Measurements from ENCODE around the gene GUCD1. TPM values are rescaled to one million over a fixed set of nuclear protein-coding genes. Genes with fewer than 3 reads are reported as not detected.

Gene GUCD1
- total RNA-seq, 1 donor from 2014 or later: 71.6 TPM

DNA sequence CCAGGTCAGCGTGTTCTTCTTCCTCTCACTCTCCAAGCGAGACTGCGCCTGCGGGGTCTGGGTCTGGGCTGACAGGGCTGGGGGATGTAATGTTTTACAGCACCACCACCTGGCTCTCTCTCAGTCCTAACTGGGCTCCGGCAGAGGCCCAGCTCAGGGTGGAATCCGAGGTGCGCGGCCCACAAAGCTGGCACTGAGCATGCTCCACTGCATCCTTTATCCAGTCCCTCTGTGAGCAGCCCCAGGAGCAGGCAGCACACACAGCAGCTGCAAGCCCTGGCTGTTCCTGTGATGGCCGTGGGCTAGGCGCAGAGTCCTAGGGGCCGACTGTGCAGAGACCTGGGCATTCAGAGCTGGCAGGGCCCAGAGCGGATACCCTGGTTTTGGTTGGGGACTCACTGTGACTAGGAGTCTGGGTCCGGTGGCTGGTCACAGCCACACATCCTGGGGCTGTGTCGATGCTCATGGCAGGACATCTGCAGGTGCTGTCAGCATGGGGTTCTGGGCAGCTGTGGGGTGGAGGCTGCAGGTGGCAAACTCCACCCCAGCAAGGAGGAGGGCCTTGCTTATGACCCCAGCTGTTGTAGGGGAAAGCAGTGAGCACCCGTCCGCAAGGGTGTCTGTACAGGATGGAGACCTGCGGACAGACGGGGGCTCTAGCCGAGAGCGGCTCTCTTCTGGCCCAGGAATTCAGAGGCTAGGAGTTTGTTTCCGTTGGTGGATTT is 34.0 kb upstream of the GUCD1 start:
- no peak for DNase-seq (ENCODE audit: low read depth)
- FAIRE-seq: no peak
- no peak overlapping the region for H3K4me3 ChIP-seq (ENCODE audit: low read depth, low read length)
- TF ChIP-seq, protein P1, sequence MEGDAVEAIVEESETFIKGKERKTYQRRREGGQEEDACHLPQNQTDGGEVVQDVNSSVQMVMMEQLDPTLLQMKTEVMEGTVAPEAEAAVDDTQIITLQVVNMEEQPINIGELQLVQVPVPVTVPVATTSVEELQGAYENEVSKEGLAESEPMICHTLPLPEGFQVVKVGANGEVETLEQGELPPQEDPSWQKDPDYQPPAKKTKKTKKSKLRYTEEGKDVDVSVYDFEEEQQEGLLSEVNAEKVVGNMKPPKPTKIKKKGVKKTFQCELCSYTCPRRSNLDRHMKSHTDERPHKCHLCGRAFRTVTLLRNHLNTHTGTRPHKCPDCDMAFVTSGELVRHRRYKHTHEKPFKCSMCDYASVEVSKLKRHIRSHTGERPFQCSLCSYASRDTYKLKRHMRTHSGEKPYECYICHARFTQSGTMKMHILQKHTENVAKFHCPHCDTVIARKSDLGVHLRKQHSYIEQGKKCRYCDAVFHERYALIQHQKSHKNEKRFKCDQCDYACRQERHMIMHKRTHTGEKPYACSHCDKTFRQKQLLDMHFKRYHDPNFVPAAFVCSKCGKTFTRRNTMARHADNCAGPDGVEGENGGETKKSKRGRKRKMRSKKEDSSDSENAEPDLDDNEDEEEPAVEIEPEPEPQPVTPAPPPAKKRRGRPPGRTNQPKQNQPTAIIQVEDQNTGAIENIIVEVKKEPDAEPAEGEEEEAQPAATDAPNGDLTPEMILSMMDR (IDR thresholded peaks at IDR 0.05; ENCODE audit: insufficient read depth, low read length, severe bottlenecking): no peak
- H3K27me3 ChIP-seq (ENCODE audit: control insufficient read depth, insufficient read depth, low read length): no peaks in the 10 kb centered on the region
- H3K36me3 ChIP-seq (ENCODE audit: control insufficient read depth, insufficient read depth, low read length): peaks cover 4% of the 10 kb centered on the region

DNA sequence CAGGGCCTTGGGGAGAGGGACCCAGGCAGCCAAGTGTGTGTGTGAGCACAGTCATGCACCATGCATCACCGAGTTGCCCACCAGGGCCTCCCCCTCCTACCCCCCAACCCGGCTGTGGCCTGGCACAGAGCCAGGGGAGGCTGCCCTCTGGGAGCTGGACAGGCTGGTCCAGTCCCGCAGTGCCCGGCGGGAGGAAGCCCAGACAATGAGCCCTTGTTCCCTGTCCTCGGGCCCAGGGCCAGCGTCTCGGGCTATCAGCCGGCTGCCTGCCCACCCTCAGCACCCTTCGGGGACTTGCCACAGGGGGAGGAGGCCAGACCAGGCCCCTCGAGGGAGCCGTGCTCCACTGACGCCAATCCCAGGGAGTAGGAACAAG is 33.4 kb upstream of the GUCD1 start:
- TF ChIP-seq, protein P1 (IDR thresholded peaks at IDR 0.05; ENCODE audit: insufficient read depth, low read length, severe bottlenecking): no peak
- DNase-seq (ENCODE audit: low read depth) (no peak), FAIRE-seq (no peak)
- Histone ChIP-seq H3K27me3 (ENCODE audit: control insufficient read depth, insufficient read depth, low read length) (no peaks in the 10 kb centered on the region), H3K4me3 (ENCODE audit: low read depth, low read length) (no peak overlapping the region), H3K36me3 (ENCODE audit: control insufficient read depth, insufficient read depth, low read length) (peaks cover 4% of the 10 kb centered on the region)

DNA sequence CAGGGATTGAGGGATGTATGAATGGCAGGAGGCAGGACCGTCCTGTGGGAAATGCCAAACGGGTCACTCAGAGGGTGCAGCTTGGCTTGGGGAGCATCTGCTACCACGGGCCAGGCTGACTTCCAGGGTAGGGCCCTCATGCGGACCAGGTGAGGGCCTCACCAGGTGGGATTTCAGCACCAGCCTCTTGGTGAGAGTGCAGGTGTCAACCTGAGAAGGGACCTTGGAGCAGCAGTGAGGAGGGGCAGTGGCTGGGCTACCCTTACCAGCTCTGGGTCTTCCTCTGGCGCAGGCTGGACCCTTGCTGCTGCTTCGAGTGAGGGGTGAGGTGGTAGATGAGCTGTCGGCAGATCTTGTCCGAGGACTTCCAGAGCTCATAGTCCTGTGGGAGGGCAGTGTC is 33.0 kb upstream of the GUCD1 start:
- no peaks in the 10 kb centered on the region for H3K27me3 ChIP-seq (ENCODE audit: control insufficient read depth, insufficient read depth, low read length)
- peaks cover 4% of the 10 kb centered on the region for H3K36me3 ChIP-seq (ENCODE audit: control insufficient read depth, insufficient read depth, low read length)
- TF ChIP-seq, protein P1 (IDR thresholded peaks at IDR 0.05; ENCODE audit: insufficient read depth, low read length, severe bottlenecking): no peak
- DNase-seq (ENCODE audit: low read depth): no peak
- H3K4me3 ChIP-seq (ENCODE audit: low read depth, low read length): no peak overlapping the region
- no peak for FAIRE-seq

DNA sequence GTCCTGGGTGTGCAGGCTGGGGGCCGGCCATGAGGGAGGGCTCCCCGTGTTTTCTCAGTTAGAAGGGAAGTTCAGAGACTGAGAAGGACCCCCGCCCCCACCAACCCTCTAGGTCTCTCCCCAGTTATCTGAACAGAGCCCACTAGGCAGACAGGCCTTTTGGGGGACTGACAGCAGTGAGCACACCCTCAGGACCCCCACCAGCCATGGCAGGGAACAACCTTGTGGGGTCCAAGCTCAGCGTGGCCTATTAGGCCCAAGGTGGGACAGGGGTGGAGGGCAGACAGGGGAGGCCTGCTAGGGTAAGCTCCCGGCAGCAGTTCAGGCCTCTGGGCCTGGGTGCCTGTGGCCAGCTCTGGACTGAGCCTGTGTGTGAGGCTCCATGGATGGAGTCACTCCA is 32.3 kb upstream of the GUCD1 start:
- no peak overlapping the region for H3K4me3 ChIP-seq (ENCODE audit: low read depth, low read length)
- FAIRE-seq: no peak
- peaks cover 4% of the 10 kb centered on the region for H3K36me3 ChIP-seq (ENCODE audit: control insufficient read depth, insufficient read depth, low read length)
- no peak for DNase-seq (ENCODE audit: low read depth)
- TF ChIP-seq, protein P1 (IDR thresholded peaks at IDR 0.05; ENCODE audit: insufficient read depth, low read length, severe bottlenecking): no peak
- no peaks in the 10 kb centered on the region for H3K27me3 ChIP-seq (ENCODE audit: control insufficient read depth, insufficient read depth, low read length)

DNA sequence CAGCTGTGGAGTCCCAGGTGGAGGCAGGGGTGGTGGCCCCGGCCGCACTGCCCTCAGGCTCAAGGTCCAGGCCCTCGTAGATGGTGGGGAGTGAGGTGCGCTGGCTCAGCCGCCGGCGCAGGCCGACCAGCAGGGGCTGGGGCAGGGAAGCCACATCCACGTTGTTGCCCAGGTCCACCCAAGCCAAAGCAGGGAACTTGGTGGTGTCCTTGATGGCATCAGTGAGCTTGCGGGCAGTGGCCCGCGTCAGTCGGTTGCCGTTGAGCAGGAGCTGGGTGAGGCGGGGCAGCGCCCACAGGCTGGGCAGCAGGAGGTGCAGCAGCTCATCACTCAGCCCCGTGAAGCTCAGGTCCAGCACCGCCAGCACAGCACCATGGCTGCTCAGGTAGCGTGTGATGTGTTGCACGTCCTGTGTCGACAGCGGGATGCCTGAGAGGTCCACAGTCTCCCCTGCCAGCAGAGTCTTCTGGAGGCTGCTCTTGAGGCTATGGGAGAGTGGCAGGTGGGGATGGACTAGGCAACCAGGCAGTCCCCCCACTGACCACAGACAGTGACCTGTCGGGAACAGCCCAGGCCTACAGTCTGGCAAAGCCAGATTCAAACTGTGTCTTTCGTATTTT is 31.1 kb upstream of the GUCD1 start:
- Histone ChIP-seq H3K27me3 (ENCODE audit: control insufficient read depth, insufficient read depth, low read length) (no peaks in the 10 kb centered on the region), H3K4me3 (ENCODE audit: low read depth, low read length) (no peak overlapping the region), H3K36me3 (ENCODE audit: control insufficient read depth, insufficient read depth, low read length) (peaks cover 4% of the 10 kb centered on the region)
- TF ChIP-seq, protein P1 (IDR thresholded peaks at IDR 0.05; ENCODE audit: insufficient read depth, low read length, severe bottlenecking): no peak
- FAIRE-seq (no peak), DNase-seq (ENCODE audit: low read depth) (no peak)

Data from bronchial epithelial cell (primary cell).